HEK293 (cell line): Measurements from ENCODE around the gene BEGAIN.

Experiments
- CTCF ChIP-seq: fragments of 450-650 bp; formaldehyde crosslinking; IDR thresholded peaks from 2 replicates; pipeline ENCODE4 v1.5.1; 2016; ENCODE audit warnings: missing biosample characterization, missing genetic modification characterization
- GFI1B ChIP-seq: fragments of 450-650 bp; formaldehyde crosslinking; IDR thresholded peaks from 2 replicates; pipeline ENCODE4 v1.5.1; 2016; ENCODE audit warnings: missing biosample characterization, missing genetic modification characterization
- ZNF621 ChIP-seq: fragments of 450-650 bp; formaldehyde crosslinking; IDR thresholded peaks from 2 replicates; pipeline ENCODE4 v1.5.1; 2017; ENCODE audit warnings: missing biosample characterization, missing genetic modification characterization
- TF ChIP-seq, protein P1 (sequence below): fragments of 450-650 bp; formaldehyde crosslinking; IDR thresholded peaks from 2 replicates; pipeline ENCODE4 v1.5.1; 2016; ENCODE audit warnings: missing biosample characterization, missing genetic modification characterization

GRCh38 chr14:100558966-100559365 lies 28.3 kb downstream of the BEGAIN start:
- no peak for TF ChIP-seq ZNF621
- TF ChIP-seq, protein P1, sequence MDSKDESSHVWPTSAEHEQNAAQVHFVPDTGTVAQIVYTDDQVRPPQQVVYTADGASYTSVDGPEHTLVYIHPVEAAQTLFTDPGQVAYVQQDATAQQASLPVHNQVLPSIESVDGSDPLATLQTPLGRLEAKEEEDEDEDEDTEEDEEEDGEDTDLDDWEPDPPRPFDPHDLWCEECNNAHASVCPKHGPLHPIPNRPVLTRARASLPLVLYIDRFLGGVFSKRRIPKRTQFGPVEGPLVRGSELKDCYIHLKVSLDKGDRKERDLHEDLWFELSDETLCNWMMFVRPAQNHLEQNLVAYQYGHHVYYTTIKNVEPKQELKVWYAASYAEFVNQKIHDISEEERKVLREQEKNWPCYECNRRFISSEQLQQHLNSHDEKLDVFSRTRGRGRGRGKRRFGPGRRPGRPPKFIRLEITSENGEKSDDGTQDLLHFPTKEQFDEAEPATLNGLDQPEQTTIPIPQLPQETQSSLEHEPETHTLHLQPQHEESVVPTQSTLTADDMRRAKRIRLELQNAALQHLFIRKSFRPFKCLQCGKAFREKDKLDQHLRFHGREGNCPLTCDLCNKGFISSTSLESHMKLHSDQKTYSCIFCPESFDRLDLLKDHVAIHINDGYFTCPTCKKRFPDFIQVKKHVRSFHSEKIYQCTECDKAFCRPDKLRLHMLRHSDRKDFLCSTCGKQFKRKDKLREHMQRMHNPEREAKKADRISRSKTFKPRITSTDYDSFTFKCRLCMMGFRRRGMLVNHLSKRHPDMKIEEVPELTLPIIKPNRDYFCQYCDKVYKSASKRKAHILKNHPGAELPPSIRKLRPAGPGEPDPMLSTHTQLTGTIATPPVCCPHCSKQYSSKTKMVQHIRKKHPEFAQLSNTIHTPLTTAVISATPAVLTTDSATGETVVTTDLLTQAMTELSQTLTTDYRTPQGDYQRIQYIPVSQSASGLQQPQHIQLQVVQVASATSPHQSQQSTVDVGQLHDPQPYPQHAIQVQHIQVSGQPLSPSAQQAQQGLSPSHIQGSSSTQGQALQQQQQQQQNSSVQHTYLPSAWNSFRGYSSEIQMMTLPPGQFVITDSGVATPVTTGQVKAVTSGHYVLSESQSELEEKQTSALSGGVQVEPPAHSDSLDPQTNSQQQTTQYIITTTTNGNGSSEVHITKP (tag by site-specific recombination) = no peak
- TF ChIP-seq CTCF (tag by site-specific recombination) = no peak
- no peak for TF ChIP-seq GFI1B
